Activated effector memory CD4-positive, alpha-beta T cell treated with anti-CD3 and anti-CD28 coated beads, Interleukin-2, amount 50 U/mL, for 16 hours (primary cell): Measurements from ENCODE around the gene NUP50.

Source experiments
- DNase-seq: peaks from one replicate; pipeline ENCODE4 v3.0.0-alpha.2; 2020

NUP50 gene, protein sequence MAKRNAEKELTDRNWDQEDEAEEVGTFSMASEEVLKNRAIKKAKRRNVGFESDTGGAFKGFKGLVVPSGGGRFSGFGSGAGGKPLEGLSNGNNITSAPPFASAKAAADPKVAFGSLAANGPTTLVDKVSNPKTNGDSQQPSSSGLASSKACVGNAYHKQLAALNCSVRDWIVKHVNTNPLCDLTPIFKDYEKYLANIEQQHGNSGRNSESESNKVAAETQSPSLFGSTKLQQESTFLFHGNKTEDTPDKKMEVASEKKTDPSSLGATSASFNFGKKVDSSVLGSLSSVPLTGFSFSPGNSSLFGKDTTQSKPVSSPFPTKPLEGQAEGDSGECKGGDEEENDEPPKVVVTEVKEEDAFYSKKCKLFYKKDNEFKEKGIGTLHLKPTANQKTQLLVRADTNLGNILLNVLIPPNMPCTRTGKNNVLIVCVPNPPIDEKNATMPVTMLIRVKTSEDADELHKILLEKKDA

DNA sequence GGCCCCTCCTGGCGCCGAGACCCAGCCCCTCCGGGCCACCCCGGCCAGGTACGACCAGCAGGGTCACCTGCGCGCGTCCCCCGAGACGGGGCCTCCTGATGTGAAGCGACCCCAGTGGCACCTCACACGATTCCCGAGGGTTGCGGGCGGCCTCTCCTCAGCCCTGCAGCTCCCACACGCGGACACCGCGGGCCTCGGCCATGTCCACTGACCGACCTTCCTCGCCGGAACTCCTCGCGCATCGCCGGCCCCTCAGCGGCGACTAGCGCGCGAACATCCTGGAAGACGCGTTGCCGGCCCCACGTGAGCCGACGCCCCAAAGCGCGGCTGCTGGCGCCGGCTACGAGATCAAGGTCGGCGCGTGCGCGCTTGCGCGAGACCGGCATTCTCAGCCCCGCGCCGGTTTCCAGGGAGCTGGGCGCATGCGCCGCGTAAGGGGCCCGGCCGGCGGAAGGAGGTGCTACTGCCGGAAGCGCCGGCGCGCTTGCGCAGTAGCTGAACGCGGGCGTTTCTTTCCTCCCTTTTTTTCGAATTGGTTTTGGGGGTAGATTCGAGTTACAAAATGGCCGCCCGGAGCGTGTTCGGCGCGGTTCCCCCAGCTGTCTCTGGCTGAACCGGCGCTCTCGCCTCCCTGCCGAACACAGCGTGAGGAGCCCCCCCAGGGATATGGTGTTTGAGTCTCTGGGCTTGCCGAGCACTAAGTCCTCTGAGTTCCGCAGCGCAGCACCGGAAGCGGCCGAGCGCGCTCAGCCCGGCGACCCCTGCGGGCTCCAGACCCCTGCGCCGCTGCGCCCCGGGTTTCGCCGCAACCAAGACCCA lies at the start of gene NUP50:
Gene NUP50 (plus strand): TSS at position 475 of the 819 bp plus-strand sequence. CDS start 4,253 bp downstream, outside the sequence.
- peak; percentile 99 for DNase-seq

DNA sequence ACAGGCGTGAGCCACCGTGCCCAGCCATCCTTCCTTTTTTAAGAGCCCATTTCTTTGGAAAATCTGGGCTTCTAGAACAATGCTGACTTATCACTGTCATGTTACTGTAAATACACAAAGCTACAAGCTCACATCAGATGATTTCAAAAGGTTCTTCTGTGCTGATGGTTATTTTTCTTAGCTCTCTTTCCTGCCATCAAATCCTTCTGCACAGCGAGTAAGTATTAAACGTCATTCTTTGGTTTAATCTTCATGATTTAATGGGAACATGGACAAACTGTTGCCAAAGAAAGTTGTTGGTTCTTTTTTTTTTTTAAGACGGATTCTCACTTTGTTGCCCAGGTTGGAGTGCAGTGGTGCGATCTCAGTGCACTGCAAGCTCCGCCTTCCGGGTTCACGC lies 43.3 kb upstream of the NUP50 start:
- no peak for DNase-seq

- DNase-seq, result no peak
Observed at GRCh38 chr22:45120931-45121330, 42.8 kb upstream of the NUP50 start.

- no peak for DNase-seq
Observed at GRCh38 chr22:45124176-45124847, 39.4 kb upstream of the NUP50 start.

DNA sequence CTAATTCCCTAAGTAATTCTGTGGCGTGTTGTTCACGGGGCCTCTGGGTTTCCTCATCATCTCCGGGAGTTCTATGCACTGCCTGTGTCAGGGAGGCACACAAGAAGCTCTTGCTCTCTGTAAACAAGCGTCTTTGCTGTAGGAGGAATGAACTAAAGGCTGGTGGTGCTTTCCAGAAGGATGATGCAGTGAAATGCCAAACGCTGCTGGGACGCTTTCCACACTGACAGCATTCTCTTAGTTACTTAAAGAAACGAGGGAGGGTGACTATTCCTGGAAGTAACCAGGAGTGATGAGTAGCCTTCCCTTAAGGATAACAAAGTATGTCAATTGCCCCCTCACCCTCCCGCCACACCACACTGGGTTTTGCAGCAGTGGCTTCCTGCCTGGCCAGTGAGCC lies 38.5 kb upstream of the NUP50 start:
- no peak for DNase-seq

- DNase-seq, result no peak
Observed at GRCh38 chr22:45127866-45128265, 35.9 kb upstream of the NUP50 start.

DNA sequence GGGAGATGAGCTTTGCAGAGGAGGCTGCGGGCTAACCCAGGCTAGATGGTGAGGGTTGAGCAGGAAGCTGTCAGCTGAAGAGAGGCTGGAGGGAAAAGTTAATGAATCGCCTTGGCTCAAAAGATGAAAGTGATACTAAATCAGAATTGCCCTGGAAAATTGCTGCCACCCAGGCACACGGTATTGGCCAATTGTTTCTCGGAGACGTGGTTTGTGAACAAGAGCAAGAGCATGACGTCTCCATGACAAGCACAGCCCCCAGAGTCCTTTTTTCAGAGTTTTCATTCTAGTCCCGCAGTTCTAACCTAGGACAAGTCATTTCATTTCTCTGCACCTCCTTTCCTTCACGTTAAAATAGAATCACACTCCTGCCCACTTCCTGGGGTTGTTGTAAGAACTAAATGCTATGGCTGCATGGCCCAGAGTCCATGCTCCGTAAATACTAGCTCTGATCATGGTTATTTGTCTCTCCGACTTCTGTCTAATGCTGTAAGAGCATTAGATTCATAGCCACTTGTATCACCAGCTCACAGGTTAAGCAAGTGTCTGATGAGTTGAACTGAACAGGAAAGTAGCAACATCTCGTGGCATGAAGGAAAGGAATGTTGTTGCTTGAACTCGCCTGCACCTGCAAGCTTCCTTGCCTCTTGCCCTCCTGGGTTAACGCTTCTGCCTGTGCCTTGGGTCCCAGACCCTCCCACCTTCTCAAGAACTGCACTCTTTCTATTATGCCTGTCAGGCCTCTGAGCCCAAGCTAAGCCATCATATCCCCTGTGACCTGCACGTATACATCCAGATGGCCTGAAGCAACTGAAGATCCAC lies 33.8 kb upstream of the NUP50 start:
- DNase-seq, result no peak

DNA sequence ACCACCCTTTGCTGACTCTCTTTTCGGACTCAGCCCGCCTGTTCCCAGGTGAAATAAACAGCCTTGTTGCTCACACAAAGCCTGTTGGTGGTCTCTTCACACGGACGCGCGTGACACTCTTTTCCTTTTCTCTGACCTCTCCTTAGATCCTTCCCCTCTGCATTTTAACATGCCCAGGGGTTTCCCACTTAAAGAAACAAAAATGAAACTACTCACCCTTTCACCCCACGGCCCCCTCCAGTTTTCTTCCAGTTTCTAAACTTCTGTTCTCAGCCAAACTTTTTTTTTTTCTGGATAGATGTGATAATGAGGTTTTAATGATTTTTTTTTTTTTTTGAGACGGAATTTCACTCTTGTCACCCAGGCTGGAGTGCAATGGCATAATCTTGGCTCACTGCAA lies 32.8 kb upstream of the NUP50 start:
- DNase-seq, result no peak

DNA sequence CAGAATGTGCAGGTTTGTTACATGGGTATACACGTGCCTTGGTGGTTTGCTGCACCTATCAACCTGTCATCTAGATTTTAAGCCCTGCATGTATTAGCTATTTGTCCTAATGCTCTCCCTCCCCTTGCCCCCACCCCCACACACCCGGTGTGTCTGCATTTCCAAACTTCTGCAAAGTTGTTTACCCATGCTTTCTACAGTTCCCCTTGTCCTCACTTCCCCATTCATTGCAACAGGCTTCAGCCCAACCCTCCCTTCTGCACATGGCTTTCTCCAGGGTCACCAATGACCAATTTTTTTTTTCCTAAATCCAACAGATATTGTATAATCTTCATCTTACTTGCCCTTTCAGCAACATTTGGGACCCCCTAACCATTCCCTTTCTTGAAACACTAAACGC lies 32.0 kb upstream of the NUP50 start:
- no peak for DNase-seq

- DNase-seq, result no peak
Observed at GRCh38 chr22:45134313-45134712, 29.4 kb upstream of the NUP50 start.

GRCh38 chr22:45136594-45136993 lies 27.1 kb upstream of the NUP50 start:
- no peak for DNase-seq

GRCh38 chr22:45139693-45140092 lies 24.0 kb upstream of the NUP50 start:
- no peak for DNase-seq

DNA sequence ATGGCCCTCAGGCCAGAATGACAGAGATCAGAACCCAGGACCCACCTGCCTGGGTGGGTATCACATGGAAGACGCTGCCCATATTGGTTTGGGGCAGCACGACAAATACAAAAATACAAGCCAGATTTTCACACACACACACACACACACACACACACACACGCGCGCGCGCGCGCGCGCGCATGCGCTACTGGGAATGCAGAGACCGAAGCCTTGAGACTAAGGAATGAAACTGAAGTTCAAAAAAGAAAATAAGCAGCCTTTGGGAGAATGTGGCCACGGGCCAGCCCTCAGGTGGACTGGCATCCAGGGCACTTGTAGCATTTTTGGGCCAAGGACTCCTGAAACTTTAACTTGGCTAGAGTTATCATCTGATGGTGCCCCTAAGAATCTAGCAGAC lies 21.3 kb upstream of the NUP50 start:
- no peak for DNase-seq

- DNase-seq, result no peak
Observed at GRCh38 chr22:45144916-45145315, 18.8 kb upstream of the NUP50 start.

DNA sequence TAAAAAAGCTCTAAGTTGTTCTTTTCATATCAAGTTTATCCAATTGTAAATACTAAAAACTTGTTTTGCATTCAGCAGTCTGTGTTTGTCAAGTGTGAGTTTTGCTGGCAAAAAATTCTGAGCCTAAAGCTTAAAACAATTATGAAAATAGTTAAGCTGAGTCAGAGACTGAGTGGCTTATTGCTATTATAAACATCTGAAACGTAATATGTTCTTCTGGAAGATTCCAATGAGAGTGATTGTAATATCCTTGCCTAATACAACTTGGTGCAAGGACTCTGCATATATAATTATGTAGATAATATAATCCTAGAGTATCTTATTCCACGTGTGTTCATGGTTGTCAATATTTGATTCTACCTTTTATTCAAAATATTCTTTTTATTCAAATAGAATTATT lies 14.1 kb upstream of the NUP50 start:
- DNase-seq, result no peak

GRCh38 chr22:45150139-45150538 lies 13.6 kb upstream of the NUP50 start:
- no peak for DNase-seq

DNA sequence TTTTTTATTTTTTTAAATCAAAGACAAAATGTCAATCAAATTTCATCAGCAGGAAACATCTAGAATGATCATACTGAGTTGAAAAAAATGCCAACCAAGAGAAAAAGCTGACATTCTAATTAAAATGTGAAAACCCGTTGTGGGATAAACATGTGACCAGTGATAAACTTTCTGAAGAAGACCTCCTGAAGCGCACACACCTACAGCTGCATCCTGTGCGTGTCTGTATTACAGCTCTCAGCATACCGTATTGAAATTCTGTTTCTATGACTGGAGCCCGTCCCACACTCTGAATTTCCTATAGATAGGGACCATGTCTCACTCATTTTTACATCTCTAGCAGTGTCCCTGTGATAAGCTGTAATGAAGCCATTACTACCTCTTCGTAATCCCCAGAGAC lies 12.2 kb upstream of the NUP50 start:
- DNase-seq, result no peak

- no peak for DNase-seq
Observed at GRCh38 chr22:45154383-45154782, 9.3 kb upstream of the NUP50 start.

DNA sequence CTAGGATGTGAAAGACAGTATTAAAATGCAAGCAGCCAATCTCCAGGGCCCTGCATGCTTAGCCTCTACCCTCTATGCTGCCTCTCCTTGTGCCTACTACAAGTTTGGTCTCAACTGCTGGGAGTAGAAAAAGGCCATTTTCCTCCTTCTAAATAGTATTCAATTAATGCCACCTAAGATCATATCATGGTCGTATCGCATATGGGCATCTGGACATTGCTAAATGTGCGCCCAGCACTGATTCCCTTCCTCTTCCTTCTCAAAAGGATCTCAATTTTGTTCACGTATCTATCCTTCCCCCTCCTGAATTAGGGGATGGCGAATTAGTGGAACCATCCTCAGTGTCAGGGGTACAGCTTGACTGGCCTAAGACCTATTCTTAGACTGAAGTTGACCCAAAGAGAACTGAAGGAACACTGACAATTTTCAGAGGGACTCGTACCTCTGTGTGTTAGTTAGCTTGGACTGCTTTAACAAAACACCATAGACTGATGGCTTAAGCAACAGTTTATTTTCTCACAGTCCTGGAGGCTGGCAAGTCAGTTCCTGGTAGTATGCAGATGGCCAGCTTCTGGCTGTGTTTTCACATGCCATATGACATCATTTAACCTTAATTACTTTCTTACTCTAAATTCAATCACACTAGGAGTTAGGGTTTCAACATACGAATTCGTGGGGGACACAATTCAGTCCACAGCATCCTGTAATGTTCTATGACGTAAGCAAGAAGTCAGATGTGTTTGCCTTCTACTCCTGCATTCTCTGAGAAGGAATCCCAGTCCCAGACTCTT lies 8.5 kb upstream of the NUP50 start:
- no peak for DNase-seq

- DNase-seq, result no peak
Observed at GRCh38 chr22:45157907-45158306, 5.8 kb upstream of the NUP50 start.

DNA sequence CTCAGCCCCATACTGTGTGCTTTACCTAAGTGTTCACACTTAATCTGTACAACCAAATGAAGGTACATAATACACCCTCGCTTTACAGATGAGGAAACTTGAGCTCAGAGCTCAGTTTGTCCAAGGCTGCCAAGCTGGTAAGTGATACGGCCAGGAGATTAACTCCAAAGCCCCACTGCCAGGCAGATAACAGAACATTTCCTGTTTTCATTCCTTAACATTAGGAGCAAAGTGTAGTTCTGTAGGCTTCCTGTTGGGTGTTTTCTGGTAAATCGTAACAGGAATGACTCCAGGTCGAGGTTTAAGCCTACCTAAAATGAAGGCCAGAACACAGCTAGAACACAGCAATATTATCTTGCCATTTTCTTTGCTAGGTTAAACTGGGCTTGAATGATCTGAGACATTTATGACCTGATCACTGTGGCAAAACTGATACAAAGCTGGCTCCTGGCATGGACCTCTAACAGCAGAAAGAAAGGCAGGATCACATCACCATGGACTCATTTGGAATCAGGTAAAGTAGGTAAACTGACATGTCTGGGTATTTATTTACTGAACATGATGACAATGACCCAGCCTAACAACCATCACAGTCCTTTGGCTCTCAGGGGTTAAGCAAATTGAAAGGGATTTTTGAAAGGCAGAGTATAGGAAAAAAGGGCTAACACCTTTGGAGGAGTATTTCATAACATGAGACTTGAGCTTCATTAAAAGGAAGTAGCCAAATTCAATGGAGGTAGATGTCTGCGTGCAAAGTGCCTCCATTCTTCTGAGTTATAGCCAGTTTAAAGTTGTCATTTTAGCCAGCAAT lies 3.9 kb upstream of the NUP50 start:
- DNase-seq, result no peak
